Upper lobe of left lung (tissue), 6 donors: ENCODE measurements around the gene PFKM. TPM values are rescaled to one million over a fixed set of nuclear protein-coding genes. Genes with fewer than 3 reads are reported as not detected.

ENCODE experiments used
- ATAC-seq, 2 donors: fragments of 200-7000 bp; cut with Tn5 transposase; one replicate each; pipeline ENCODE4 v1.9.1; 2022; ENCODE audit warnings: mild to moderate bottlenecking in 2 of 2, moderate library complexity in 2 of 2; ENCODE audit not compliant: low FRiP score in 2 of 2
- DNase-seq, 2 donors: peaks; one replicate each; pipeline ENCODE4 v3.0.0-alpha.2; 2019 to 2020
- H3K27ac ChIP-seq, 4 donors: fragments of 200-600 bp; sonication (generic); one replicate each; pipeline ENCODE4 v1.5.1; 2016 to 2019
- H3K27me3 ChIP-seq, 4 donors: fragments of 200-600 bp; sonication (generic); one replicate each; pipeline ENCODE4 v1.5.1; 2017 to 2019
- H3K36me3 ChIP-seq, 4 donors: fragments of 200-600 bp; sonication (generic); one replicate each; pipeline ENCODE4 v1.5.1; 2016 to 2019
- H3K4me1 ChIP-seq, 4 donors: fragments of 200-600 bp; sonication (generic); one replicate each; pipeline ENCODE4 v1.5.1; 2018 to 2019
- H3K4me3 ChIP-seq, 4 donors: fragments of 200-600 bp; sonication (generic); one replicate each; pipeline ENCODE4 v1.5.1; 2017 to 2019; ENCODE audit warnings: mild to moderate bottlenecking in 2 of 4, moderate library complexity in 1 of 4
- H3K9me3 ChIP-seq, 4 donors: fragments of 200-600 bp; sonication (generic); one replicate each; pipeline ENCODE4 v1.5.1; 2018 to 2019
- EP300 ChIP-seq, 4 donors: sonication (generic); formaldehyde crosslinking; IDR thresholded peaks; one replicate each; pipeline ENCODE4 v1.5.1; 2017; ENCODE audit warnings: antibody characterized with exemption in 4 of 4, control low read depth in 2 of 4
- POLR2A ChIP-seq, 4 donors: fragments of 450-650 bp; IDR thresholded peaks; one replicate each; pipeline ENCODE4 v1.5.1; 2016 to 2017; ENCODE audit warnings: antibody characterized with exemption in 4 of 4, mild to moderate bottlenecking in 2 of 4
- POLR2AphosphoS5 ChIP-seq, 2 donors: sonication (generic); formaldehyde crosslinking; IDR thresholded peaks; one replicate each; pipeline ENCODE4 v1.5.1; 2017; ENCODE audit warnings: antibody characterized with exemption in 2 of 2
- WGBS, 2 donors: methylation state at CpG; one replicate each; pipeline ENCODE4 v1.1.5; 2017 to 2018; 5-methylcytosine and 5-hydroxymethylcytosine counted together
- total RNA-seq, 6 donors: library from RNA; depleted of rRNA in 4 of 6; stranded (reverse); fragments of >200 nt in 4 of 6; gene quantifications; one replicate each; pipeline versions ENCODE4 v1.1.0 to v1.2.1, GENCODE V29; 2016 to 2021
- TF ChIP-seq, protein P1 (sequence below), 6 experiments: fragments of 450-650 bp in 4 of 6; fragments of 200-600 bp in 2 of 6; sonication (generic) in 2 of 6; IDR thresholded peaks; one replicate each; pipeline ENCODE4 v1.5.1; 2016 to 2019; ENCODE audit warnings: antibody characterized with exemption in 6 of 6
- donor health status: DM: no; HTN: no; CAD: no; lungs with moderate emphysema.
- donor health status: DM: no; HTN: yes; CAD: no; lungs with severe emphysema.

Gene PFKM
- total RNA-seq, 6 donors from 2014 or later: 21.4 to 52.4 (median 36.3) TPM

- ATAC-seq (no peak), DNase-seq (no peak)
- WGBS, 2 donors: 50 to 64% methylated on average over 1 of the region's 1 CpG
- TF ChIP-seq EP300 (IDR thresholded peaks at IDR 0.05): no peak
- TF ChIP-seq, protein P1, sequence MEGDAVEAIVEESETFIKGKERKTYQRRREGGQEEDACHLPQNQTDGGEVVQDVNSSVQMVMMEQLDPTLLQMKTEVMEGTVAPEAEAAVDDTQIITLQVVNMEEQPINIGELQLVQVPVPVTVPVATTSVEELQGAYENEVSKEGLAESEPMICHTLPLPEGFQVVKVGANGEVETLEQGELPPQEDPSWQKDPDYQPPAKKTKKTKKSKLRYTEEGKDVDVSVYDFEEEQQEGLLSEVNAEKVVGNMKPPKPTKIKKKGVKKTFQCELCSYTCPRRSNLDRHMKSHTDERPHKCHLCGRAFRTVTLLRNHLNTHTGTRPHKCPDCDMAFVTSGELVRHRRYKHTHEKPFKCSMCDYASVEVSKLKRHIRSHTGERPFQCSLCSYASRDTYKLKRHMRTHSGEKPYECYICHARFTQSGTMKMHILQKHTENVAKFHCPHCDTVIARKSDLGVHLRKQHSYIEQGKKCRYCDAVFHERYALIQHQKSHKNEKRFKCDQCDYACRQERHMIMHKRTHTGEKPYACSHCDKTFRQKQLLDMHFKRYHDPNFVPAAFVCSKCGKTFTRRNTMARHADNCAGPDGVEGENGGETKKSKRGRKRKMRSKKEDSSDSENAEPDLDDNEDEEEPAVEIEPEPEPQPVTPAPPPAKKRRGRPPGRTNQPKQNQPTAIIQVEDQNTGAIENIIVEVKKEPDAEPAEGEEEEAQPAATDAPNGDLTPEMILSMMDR (IDR thresholded peaks at IDR 0.05): no peak
- no peak overlapping the region for H3K4me3 ChIP-seq
- H3K9me3 ChIP-seq: no peaks in the 10 kb centered on the region
- H3K27me3 ChIP-seq: no peaks in the 10 kb centered on the region
- H3K36me3 ChIP-seq: peaks cover 0 to 55% (median 30%) of the 10 kb centered on the region in 4 donors
- no peak overlapping the region for H3K27ac ChIP-seq
- H3K4me1 ChIP-seq: no peaks in the 10 kb centered on the region
These were observed 10.2 kb downstream of the PFKM start for GRCh38 chr12:48129376-48129775.

DNA sequence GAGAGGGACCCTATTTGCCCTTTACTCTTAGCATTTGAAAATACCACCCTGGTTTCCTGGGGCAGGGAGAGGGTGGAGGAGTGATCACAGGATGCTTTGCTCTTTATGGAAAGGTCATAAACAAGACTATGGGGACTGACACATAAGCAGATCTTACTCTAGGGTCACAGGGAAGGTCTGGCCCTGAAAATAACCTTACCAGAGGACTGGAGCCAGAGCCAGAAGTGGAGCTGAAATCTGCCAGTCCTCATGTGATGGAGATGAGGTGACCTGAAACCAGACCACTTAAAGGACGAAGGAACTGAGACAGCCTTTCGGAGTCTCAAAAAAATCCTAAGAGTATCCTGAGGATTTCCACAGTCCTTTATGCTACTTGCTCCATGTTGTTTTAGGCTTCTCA lies 12.4 kb downstream of the PFKM start:
- 88 to 94% methylated on average over 2 of the region's 2 CpGs for WGBS, 2 donors
- no peak for ATAC-seq
- no peak for DNase-seq
- TF ChIP-seq POLR2A (IDR thresholded peaks at IDR 0.05) (no peak), POLR2AphosphoS5 (IDR thresholded peaks at IDR 0.05) (no peak), EP300 (IDR thresholded peaks at IDR 0.05) (no peak)
- TF ChIP-seq, protein P1 (IDR thresholded peaks at IDR 0.05): no peak
- Histone ChIP-seq H3K36me3 (peaks cover 0 to 61% (median 39%) of the 10 kb centered on the region in 4 donors), H3K9me3 (no peaks in the 10 kb centered on the region), H3K4me1 (no peaks in the 10 kb centered on the region), H3K4me3 (no peak overlapping the region), H3K27me3 (no peaks in the 10 kb centered on the region), H3K27ac (no peak overlapping the region)

DNA sequence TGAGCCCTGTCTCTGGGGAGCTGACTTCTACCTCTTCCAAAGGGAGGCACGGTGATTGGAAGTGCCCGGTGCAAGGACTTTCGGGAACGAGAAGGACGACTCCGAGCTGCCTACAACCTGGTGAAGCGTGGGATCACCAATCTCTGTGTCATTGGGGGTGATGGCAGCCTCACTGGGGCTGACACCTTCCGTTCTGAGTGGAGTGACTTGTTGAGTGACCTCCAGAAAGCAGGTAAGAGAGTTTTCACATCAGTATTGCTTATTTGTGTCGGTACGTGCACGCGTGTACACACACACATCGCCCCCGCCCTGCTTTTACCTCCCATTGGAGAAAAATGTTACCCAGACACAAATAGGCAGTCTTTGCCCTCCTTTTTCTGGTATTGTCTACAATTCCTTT lies 13.7 kb downstream of the PFKM start:
- 94 to 99% methylated on average over 12 to 14 of the region's 14 CpGs for WGBS, 2 donors
- ATAC-seq: no peak
- Histone ChIP-seq H3K4me3 (no peak overlapping the region), H3K27ac (no peak overlapping the region), H3K9me3 (no peaks in the 10 kb centered on the region), H3K4me1 (no peaks in the 10 kb centered on the region), H3K36me3 (peaks cover 0 to 68% (median 39%) of the 10 kb centered on the region in 4 donors), H3K27me3 (no peaks in the 10 kb centered on the region)
- no peak for DNase-seq
- TF ChIP-seq POLR2A (IDR thresholded peaks at IDR 0.05) (no peak), EP300 (IDR thresholded peaks at IDR 0.05) (no peak), POLR2AphosphoS5 (IDR thresholded peaks at IDR 0.05) (no peak)
- TF ChIP-seq, protein P1 (IDR thresholded peaks at IDR 0.05): no peak

DNA sequence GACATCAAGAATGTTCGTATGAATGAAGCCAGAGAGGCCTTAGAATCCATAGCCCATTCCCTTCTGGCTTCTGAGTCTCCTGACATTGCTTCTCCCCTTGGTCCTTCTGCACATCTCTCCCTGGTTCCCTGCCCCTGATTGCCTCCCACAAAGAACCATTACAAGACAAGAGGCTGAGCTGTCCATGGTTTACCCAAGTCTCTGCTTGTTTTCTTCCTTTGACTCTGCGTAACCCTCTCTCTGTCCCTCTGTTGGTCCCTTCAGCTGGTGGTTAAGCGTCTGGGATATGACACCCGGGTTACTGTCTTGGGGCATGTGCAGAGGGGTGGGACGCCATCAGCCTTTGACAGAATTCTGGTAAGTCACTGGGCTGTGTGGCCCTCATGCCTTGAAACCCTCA lies 15.9 kb downstream of the PFKM start:
- Histone ChIP-seq H3K4me3 (no peak overlapping the region), H3K27me3 (no peaks in the 10 kb centered on the region), H3K4me1 (no peaks in the 10 kb centered on the region), H3K27ac (no peak overlapping the region), H3K9me3 (no peaks in the 10 kb centered on the region), H3K36me3 (peaks cover 7 to 89% (median 46%) of the 10 kb centered on the region in 4 donors)
- DNase-seq: no peak
- WGBS, 2 donors: 94 to 98% methylated on average over 5 of the region's 5 CpGs
- no peak for TF ChIP-seq POLR2A (IDR thresholded peaks at IDR 0.05)
- no peak for TF ChIP-seq POLR2AphosphoS5 (IDR thresholded peaks at IDR 0.05)
- TF ChIP-seq, protein P1 (IDR thresholded peaks at IDR 0.05): no peak
- TF ChIP-seq EP300 (IDR thresholded peaks at IDR 0.05): no peak
- no peak for ATAC-seq

- ATAC-seq (no peak), DNase-seq (no peak)
- no peaks in the 10 kb centered on the region for H3K9me3 ChIP-seq
- no peaks in the 10 kb centered on the region for H3K4me1 ChIP-seq
- H3K27me3 ChIP-seq: no peaks in the 10 kb centered on the region
- H3K4me3 ChIP-seq: no peak overlapping the region
- 87 to 94% methylated on average over 7 of the region's 7 CpGs for WGBS, 2 donors
- no peak overlapping the region for H3K27ac ChIP-seq
- TF ChIP-seq POLR2A (IDR thresholded peaks at IDR 0.05): no peak
- TF ChIP-seq, protein P1 (IDR thresholded peaks at IDR 0.05): no peak
- H3K36me3 ChIP-seq: peaks cover 16 to 100% (median 57%) of the 10 kb centered on the region in 4 donors
These were observed 23.9 kb downstream of the PFKM start for GRCh38 chr12:48142818-48143674.
